T follicular helper cell (primary cell): ENCODE results near the gene TTC7B.

Experiments
- DNase-seq: peaks from one replicate; pipeline ENCODE4 v3.0.0-alpha.2; 2020; ENCODE audit warnings: low read depth

The TTC7B gene

GRCh38 chr14:90805662-90806540 lies 10.3 kb downstream of the TTC7B start:
- no peak for DNase-seq

DNA sequence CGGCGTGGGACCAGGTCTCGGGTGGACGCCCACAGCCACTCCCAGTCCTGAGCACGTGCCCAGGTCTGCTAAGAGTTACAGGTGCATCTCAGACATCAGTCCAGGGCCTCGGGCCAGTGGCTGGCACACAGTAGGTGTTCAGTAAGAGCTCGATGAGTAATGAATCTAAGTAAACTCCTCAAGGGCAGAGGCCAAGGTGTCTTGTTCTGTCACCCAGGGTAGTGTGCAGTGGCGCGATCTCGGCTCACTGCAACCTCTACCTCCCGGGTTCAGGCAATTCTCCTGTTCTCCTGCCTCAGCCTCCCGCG lies 11.2 kb downstream of the TTC7B start:
- DNase-seq, result no peak

DNA sequence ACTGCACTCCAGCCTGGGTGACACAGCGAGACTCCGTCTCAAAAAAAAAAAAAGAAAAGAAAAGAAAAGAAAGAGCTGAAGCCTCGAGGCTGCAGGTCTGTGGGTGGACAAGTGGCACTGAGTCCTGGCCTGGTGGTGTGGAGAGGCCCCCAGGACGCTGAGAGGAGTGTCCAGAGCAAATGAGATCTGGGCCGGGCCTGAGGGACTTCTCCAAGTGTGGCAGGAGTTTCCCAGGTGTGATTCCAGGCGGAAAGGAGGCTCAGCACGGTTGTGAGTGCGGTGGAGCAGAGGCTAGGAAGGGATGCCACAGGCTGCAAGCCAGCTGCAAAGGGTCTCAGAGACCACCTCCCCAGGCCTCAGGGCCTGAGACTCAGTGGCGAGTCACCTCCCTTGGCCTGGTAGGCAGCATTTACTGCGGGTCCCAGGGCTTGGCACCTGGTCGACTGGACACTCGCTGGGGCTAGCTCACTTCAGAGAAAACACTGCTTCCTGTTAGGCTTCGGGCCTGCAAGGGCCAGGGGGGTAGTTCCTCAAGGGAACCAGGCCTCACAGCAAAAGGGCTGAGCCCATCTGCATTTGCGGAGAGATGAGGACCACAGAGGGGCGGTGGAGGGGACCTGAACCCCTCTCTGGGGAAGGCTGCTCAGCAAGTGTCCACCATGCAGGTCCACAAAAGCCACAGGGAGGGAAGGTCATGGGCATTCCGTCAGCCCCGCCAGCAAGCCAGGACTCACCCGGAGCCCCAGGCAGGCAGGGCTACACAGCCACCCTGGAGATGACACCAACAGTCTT lies 11.7 kb downstream of the TTC7B start:
- DNase-seq, result no peak

- DNase-seq, result no peak
These were observed 13.0 kb downstream of the TTC7B start for GRCh38 chr14:90803249-90803648.

- DNase-seq, result no peak
These were observed 16.8 kb downstream of the TTC7B start for GRCh38 chr14:90799420-90799819.

- DNase-seq, result no peak
These were observed 18.3 kb downstream of the TTC7B start for GRCh38 chr14:90797919-90798318.

- no peak for DNase-seq
These were observed 18.8 kb downstream of the TTC7B start for GRCh38 chr14:90797451-90797850.

GRCh38 chr14:90796329-90796728 lies 19.9 kb downstream of the TTC7B start:
- DNase-seq, result no peak

GRCh38 chr14:90795744-90796143 lies 20.5 kb downstream of the TTC7B start:
- no peak for DNase-seq

DNA sequence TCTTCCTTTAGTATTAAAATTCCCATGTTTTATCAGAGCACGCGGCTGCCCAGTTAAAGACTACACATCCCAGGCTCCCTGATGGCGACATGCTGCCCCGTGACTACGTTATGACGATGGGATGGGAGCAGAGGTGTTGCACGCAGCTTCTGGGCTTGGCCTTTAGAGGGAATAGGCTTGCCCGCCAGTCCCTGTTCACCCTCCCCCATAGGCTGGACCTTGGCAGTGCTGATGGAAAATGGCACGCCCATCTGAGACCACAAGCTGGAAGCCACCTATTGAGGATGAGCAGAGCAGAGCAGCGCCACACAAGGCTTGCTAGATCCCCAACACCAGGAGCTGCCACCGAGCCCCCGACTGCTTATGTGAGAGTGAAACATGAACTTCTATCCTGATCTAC lies 24.7 kb downstream of the TTC7B start:
- no peak for DNase-seq

- DNase-seq, result no peak
These were observed 28.2 kb downstream of the TTC7B start for GRCh38 chr14:90788031-90788430.

GRCh38 chr14:90785876-90786450 lies 30.3 kb downstream of the TTC7B start:
- no peak for DNase-seq

GRCh38 chr14:90785471-90785870 lies 30.8 kb downstream of the TTC7B start:
- DNase-seq, result no peak

- no peak for DNase-seq
These were observed 31.5 kb downstream of the TTC7B start for GRCh38 chr14:90784621-90785270.

GRCh38 chr14:90783344-90783743 lies 32.9 kb downstream of the TTC7B start:
- no peak for DNase-seq

DNA sequence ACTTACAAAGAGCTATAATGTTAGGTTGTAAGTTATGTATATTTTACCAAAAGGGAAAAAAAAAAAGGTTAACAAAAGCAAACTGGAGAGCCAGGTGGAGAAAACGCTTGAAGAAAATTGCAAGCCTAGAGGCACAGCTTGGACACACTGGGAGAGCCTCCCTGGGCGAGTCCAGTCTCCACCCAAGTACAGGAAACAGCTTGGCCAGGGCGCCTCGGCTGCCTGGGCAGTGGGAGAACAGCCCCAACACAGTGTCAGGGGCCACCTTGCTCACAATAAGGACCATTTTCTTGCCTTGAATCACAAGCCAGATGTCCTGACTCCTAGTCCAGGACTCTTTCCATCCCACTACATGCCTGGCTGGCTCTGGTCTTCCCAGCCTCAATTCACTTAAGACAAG lies 33.3 kb downstream of the TTC7B start:
- no peak for DNase-seq

GRCh38 chr14:90781876-90782275 lies 34.4 kb downstream of the TTC7B start:
- no peak for DNase-seq

DNA sequence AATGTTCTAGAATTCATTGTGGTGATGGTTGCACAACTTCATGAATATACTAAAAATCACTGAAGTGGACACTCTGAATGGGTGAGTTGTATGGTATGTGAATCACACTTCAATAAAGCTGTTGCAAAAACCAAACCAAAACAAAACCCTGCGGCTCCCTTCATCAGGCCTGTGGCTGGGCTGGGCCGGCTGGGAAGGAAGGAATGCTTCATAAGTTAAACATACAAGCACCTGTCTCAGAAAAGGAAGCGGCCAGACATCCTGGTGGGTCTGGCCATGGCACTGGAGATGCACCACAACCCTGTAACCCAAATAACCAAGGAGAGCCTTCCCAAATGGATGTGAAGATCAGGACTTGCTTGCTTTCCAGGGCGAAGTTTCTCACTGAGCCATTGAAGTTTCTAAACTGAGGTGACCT lies 34.9 kb downstream of the TTC7B start:
- no peak for DNase-seq

DNA sequence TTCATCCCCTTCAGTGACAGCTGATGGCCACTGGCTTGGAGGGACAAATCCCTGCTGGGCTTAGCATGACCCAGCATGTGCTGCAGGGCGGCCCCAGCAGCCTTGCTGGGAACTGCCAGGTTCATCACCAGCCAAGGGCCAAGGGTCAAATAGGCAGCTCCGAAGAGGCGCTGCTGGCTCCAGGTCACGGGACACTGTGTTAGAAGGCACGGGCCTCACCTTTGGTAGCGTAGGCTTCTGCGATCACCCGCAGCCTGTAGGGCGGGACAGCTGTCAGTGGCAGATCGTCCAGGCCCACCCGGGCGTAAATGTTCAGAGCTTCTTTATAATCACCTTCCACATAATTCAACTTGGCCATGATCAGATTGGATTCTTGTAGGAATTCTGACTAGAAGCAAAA lies 35.7 kb downstream of the TTC7B start:
- DNase-seq, result no peak

- no peak for DNase-seq
These were observed 37.5 kb downstream of the TTC7B start for GRCh38 chr14:90778571-90779255.

GRCh38 chr14:90777830-90778485 lies 38.3 kb downstream of the TTC7B start:
- no peak for DNase-seq
